GM18519 (cell line): ENCODE measurements around the gene DPYD.

Experiments used
- ATAC-seq: cut with Tn5 transposase; IDR thresholded peaks from one replicate; pipeline ENCODE4 v1.9.1; 2021; ENCODE audit warnings: mild to moderate bottlenecking, moderate library complexity; ENCODE audit not compliant: unreplicated experiment, low FRiP score

Gene DPYD

GRCh38 chr1:97632075-97632474 lies 288.8 kb downstream of the DPYD start:
- no peak for ATAC-seq

DNA sequence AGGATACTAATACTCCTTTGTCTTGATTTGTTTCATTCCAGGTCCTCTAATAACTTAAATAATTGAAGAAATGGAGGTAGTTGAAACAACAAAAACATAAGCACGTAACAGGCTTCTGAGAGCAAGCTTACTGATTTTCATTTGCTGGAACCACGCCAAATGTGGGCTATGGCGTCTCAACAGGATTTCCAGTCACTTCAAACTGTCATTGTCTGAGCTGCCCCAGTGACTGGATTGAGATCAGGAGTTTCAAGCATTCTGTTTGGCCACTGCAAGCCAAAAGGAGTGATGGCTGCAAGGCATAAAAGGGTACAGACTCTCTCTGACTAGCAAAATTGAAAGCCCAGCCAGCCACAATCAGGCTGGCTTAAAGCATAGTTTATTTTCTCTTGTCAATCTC lies 289.9 kb downstream of the DPYD start:
- no peak for ATAC-seq

- ATAC-seq = no peak
Observed at GRCh38 chr1:97630281-97630680, 290.6 kb downstream of the DPYD start.

GRCh38 chr1:97623220-97623619 lies 297.6 kb downstream of the DPYD start:
- no peak for ATAC-seq

- no peak for ATAC-seq
Observed at GRCh38 chr1:97621955-97622354, 298.9 kb downstream of the DPYD start.

- ATAC-seq = no peak
Observed at GRCh38 chr1:97619706-97620105, 301.1 kb downstream of the DPYD start.

GRCh38 chr1:97610748-97611147 lies 310.1 kb downstream of the DPYD start:
- ATAC-seq = no peak

GRCh38 chr1:97610102-97610501 lies 310.7 kb downstream of the DPYD start:
- ATAC-seq = no peak

- ATAC-seq = no peak
Observed at GRCh38 chr1:97608272-97608671, 312.6 kb downstream of the DPYD start.

DNA sequence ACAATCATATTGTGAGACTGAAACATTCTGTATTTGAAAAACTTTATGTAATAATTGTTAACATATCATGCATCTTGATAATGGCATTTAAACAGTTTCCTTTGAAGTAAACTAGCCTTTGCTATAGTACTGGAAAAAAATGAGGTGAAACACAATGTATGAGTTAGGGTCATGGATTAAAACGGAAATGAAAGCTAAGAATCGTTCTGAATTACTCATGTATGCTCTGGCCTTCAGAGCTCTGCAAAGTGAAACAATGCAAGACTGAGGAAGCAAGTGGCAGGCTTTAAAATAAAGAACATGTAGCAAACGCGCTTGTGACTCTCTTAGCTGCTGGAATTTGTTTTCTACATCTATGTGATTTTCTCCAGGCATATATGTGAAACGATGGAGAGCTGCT lies 317.1 kb downstream of the DPYD start:
- ATAC-seq = no peak

GRCh38 chr1:97603218-97603617 lies 317.6 kb downstream of the DPYD start:
- ATAC-seq = no peak

DNA sequence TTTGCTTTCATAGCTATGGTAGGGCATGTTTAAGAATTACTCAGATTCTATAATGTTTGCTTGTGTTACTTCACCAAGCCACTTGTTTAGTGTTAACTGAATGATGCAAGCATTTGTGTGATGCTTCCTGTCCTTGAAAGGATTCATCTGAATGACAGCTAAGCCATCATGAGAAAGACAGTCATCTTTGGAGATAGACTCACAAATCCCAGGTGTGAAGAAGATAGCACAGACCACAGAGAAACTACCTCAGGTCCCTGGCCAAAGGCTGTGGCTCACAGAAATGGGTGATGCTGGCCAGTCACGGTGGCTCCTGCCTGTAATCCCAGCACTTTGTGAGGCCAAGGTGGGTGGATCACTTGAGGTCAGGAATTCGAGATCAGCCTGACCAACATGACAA lies 321.4 kb downstream of the DPYD start:
- no peak for ATAC-seq

DNA sequence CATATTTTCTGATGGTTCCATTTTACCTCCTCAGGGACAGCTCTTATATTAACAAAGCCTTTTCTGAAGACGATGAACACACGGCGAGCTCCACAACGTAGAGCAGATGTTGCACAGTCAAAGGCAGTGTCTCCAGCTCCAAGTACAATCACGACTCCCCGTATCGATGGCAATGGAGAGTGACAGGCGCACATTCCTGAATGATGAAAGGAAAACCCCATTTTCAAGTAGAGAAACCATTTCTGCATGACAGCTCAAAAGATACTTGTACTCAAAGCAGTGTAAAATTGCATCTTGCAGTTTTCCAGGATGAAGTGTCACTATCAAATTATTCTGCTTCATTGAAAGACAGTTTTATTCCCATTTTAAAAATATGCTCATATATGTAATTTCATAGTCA lies 327.6 kb downstream of the DPYD start:
- ATAC-seq = no peak

GRCh38 chr1:97588772-97589171 lies 332.1 kb downstream of the DPYD start:
- ATAC-seq = no peak

DNA sequence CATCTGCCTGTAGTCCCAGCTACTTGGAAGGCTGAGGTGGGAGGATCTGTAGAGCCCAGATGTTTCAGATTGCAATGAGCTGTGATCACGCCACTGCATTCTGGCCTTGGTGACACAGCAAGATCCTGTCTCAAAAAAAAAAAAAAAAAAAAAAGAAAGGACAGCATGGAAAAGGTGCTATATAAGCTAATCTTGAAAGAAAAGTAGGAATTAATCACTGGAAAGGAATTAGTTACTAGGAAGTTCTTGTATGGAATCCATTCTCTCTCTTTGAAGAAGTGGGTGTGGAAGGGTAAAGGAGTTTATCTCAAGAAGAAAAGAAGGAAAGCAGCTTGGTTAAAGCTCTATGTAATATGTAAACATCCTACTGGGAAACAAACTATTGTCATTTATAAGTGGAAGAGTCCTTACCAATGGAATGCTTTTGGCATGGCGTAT lies 339.2 kb downstream of the DPYD start:
- ATAC-seq = no peak

DNA sequence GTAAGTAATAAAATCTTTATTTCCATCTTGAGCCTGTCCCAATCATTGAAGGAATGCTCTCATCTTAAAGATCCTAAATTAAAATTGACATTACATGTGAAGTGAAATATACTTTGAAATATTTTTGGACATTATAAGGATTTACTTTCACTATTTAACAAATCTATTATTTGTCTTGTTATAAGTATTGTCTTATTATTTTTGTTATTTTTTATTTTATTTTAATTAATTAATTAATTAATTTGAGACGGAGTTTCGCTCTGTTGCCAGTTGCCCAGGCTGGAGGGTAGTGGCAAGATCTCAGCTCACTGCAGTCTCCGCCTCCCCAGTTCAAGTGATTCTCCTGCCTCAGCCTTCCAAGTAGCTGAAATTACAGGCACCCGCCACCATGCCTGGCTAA lies 343.2 kb downstream of the DPYD start:
- ATAC-seq = no peak

- ATAC-seq = no peak
Observed at GRCh38 chr1:97573553-97573952, 347.3 kb downstream of the DPYD start.

GRCh38 chr1:97572561-97572960 lies 348.3 kb downstream of the DPYD start:
- no peak for ATAC-seq

GRCh38 chr1:97571760-97572159 lies 349.1 kb downstream of the DPYD start:
- ATAC-seq = no peak

- no peak for ATAC-seq
Observed at GRCh38 chr1:97570691-97571090, 350.1 kb downstream of the DPYD start.

GRCh38 chr1:97567000-97567749 lies 353.7 kb downstream of the DPYD start:
- no peak for ATAC-seq

GRCh38 chr1:97565886-97566285 lies 354.9 kb downstream of the DPYD start:
- ATAC-seq = no peak

DNA sequence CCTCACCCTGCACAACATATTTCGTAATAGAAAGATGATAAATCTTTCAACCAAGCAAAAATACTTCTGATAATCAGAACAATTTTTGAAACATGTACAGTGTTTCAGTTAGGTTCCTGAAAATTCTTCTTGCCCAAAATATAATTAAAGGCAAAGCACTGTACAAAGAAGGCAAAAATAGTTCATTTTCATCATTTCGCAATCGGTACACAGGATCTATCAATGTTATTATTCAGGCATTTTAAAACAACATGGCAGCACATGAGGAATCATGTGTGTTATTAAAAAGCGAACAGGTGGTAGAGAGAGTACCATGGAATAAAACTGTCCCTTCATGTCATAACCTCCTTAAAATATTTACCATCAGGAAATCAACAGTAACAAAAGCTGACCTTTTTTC lies 356.9 kb downstream of the DPYD start:
- no peak for ATAC-seq
